AG08396 (cell line): ENCODE data around the gene SWAP70.
"Not testable (repeated sequence)": the region's sequence is repeated elsewhere in the genome, so short reads cannot be mapped to it uniquely, and the experiment has no call there.

Experiments used
- DNase-seq: peaks from one replicate; pipeline ENCODE4 v3.0.0; 2012; ENCODE audit warnings: low spot score, mixed read lengths

Gene SWAP70

GRCh38 chr11:9722023-9722422, 58.1 kb downstream of the SWAP70 start:
- DNase-seq: no peak

GRCh38 chr11:9722893-9723292, 59.0 kb downstream of the SWAP70 start:
- no peak for DNase-seq

- DNase-seq: peak; percentile 21
Measured at GRCh38 chr11:9726321-9727022, 62.6 kb downstream of the SWAP70 start.

- DNase-seq: no peak
Measured at GRCh38 chr11:9728058-9728457, 64.2 kb downstream of the SWAP70 start.

- DNase-seq: no peak
Measured at GRCh38 chr11:9731256-9731655, 67.4 kb downstream of the SWAP70 start.

GRCh38 chr11:9732453-9732852, 68.6 kb downstream of the SWAP70 start:
- no peak for DNase-seq

GRCh38 chr11:9733212-9733611, 69.3 kb downstream of the SWAP70 start:
- DNase-seq: no peak

- DNase-seq: no peak
Measured at GRCh38 chr11:9735236-9735635, 71.4 kb downstream of the SWAP70 start.

- DNase-seq: no peak
Measured at GRCh38 chr11:9735919-9736318, 72.0 kb downstream of the SWAP70 start.

GRCh38 chr11:9736365-9736764, 72.5 kb downstream of the SWAP70 start:
- no peak for DNase-seq

- DNase-seq: no peak
Measured at GRCh38 chr11:9738116-9738515, 74.2 kb downstream of the SWAP70 start.

GRCh38 chr11:9738707-9739106, 74.8 kb downstream of the SWAP70 start:
- no peak for DNase-seq

GRCh38 chr11:9739123-9739900, 75.4 kb downstream of the SWAP70 start:
- DNase-seq: no peak

- DNase-seq: no peak
Measured at GRCh38 chr11:9740202-9740883, 76.5 kb downstream of the SWAP70 start.

- DNase-seq: no peak
Measured at GRCh38 chr11:9741260-9741659, 77.4 kb downstream of the SWAP70 start.

GRCh38 chr11:9743512-9743911, 79.6 kb downstream of the SWAP70 start:
- not testable (repeated sequence) for DNase-seq

- no peak for DNase-seq
Measured at GRCh38 chr11:9745411-9746211, 81.7 kb downstream of the SWAP70 start.

GRCh38 chr11:9747229-9747628, 83.4 kb downstream of the SWAP70 start:
- no peak for DNase-seq

GRCh38 chr11:9747828-9748227, 84.0 kb downstream of the SWAP70 start:
- no peak for DNase-seq

GRCh38 chr11:9748361-9748970, 84.6 kb downstream of the SWAP70 start:
- DNase-seq: peak; percentile 81

GRCh38 chr11:9750551-9750950, 86.7 kb downstream of the SWAP70 start:
- no peak for DNase-seq

- DNase-seq: no peak
Measured at GRCh38 chr11:9752091-9752490, 88.2 kb downstream of the SWAP70 start.
